ENCODE data around the gene PDE6C. TPM values are rescaled to one million over a fixed set of nuclear protein-coding genes. Genes with fewer than 3 reads are reported as not detected.

The PDE6C gene
- total and polyA plus RNA-seq, 3 donors from 2014 or later: 0.09 TPM; not detected in 2

DNA sequence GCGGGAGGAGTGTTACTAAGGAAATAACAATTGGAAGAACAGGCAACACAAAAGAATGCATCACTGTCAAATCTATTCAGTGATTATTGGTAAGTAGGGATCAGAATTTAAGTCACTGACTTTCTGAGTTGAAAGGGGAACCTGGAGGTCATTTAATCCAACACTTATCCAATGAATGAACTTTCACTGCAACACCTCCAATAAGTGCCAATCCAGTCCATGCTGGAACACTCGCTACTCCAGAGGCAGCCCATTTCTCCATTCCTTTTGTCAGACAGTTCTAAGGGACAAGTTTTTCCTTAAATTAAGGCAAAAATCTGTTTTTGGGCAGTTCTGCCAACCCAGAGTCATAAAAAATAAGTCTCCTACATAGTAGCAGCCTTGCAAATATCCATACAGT lies 60.6 kb downstream of the PDE6C start:
- WGBS, 2 donors: 77 to 84% methylated on average over 2 of the region's 2 CpGs
- Histone ChIP-seq H3K4me1 (no peaks in the 10 kb centered on the region), H3K27ac (no peak overlapping the region), H3K36me3 (ENCODE audit: low read depth, missing control alignments) (no peaks in the 10 kb centered on the region), H3K27me3 (no peaks in the 10 kb centered on the region), H3K4me3 (no peak overlapping the region), H3K9me3 (no peaks in the 10 kb centered on the region)
- TF ChIP-seq POLR2A (IDR thresholded peaks at IDR 0.05): no peak
- TF ChIP-seq, protein P1, sequence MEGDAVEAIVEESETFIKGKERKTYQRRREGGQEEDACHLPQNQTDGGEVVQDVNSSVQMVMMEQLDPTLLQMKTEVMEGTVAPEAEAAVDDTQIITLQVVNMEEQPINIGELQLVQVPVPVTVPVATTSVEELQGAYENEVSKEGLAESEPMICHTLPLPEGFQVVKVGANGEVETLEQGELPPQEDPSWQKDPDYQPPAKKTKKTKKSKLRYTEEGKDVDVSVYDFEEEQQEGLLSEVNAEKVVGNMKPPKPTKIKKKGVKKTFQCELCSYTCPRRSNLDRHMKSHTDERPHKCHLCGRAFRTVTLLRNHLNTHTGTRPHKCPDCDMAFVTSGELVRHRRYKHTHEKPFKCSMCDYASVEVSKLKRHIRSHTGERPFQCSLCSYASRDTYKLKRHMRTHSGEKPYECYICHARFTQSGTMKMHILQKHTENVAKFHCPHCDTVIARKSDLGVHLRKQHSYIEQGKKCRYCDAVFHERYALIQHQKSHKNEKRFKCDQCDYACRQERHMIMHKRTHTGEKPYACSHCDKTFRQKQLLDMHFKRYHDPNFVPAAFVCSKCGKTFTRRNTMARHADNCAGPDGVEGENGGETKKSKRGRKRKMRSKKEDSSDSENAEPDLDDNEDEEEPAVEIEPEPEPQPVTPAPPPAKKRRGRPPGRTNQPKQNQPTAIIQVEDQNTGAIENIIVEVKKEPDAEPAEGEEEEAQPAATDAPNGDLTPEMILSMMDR (IDR thresholded peaks at IDR 0.05): no peak
- intact Hi-C loops (cut with DNase I; ENCODE audit: low total_unique reads): no loop called here
- DNase-seq: no peak

DNA sequence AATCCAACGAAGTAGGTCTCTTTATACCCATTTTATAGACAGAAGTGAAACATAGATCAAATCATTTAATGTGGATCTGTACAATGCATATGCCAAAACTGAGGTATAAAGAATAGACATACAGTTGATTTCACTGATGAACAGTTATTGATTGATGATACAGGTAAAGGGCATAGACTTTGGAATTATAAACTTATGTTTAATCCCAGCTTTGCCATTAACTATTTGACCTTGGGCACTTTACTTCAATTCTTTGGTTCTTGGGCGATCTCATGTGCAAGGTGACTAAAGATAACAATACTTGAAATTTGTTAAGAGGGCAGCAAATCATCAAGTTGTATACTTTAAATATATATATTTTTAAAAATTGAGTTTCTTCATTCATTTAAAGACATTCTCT lies 61.5 kb downstream of the PDE6C start:
- DNase-seq: no peak
- Histone ChIP-seq H3K27me3 (no peaks in the 10 kb centered on the region), H3K4me3 (no peak overlapping the region), H3K9me3 (no peaks in the 10 kb centered on the region), H3K27ac (no peak overlapping the region), H3K36me3 (ENCODE audit: low read depth, missing control alignments) (no peaks in the 10 kb centered on the region), H3K4me1 (no peaks in the 10 kb centered on the region)
- TF ChIP-seq, protein P1 (IDR thresholded peaks at IDR 0.05): no peak
- no peak for TF ChIP-seq POLR2A (IDR thresholded peaks at IDR 0.05)
- intact Hi-C loops (cut with DNase I; ENCODE audit: low total_unique reads): no loop called here
- WGBS, 2 donors: 94% methylated on average over 2 of the region's 2 CpGs

DNA sequence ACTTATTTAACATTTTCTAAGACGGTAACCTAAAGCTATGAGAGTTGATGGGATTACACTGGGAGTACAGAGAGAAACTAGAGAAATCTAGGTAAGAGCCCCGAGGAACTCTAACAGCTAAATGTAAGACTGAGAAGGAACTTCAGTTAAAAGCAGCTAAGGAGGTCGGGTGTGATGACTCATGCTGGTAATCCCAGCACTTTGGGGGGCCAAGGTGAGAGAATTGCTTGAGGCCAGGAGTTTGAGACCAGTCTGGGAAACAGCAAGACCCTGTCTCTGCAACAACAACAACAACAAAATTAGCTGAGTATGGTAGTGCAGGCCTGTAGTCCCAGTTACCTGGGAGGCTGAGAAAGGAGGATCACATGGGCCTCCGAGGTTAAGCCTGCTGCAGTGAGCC lies 66.0 kb downstream of the PDE6C start:
- Histone ChIP-seq H3K36me3 (ENCODE audit: low read depth, missing control alignments) (no peaks in the 10 kb centered on the region), H3K9me3 (no peaks in the 10 kb centered on the region), H3K27me3 (no peaks in the 10 kb centered on the region), H3K4me1 (no peaks in the 10 kb centered on the region), H3K27ac (no peak overlapping the region), H3K4me3 (no peak overlapping the region)
- no peak for TF ChIP-seq POLR2A (IDR thresholded peaks at IDR 0.05)
- TF ChIP-seq, protein P1 (IDR thresholded peaks at IDR 0.05): no peak
- no peak for DNase-seq
- intact Hi-C loops (cut with DNase I; ENCODE audit: low total_unique reads): no loop called here
- 88 to 94% methylated on average over 4 of the region's 4 CpGs for WGBS, 2 donors

DNA sequence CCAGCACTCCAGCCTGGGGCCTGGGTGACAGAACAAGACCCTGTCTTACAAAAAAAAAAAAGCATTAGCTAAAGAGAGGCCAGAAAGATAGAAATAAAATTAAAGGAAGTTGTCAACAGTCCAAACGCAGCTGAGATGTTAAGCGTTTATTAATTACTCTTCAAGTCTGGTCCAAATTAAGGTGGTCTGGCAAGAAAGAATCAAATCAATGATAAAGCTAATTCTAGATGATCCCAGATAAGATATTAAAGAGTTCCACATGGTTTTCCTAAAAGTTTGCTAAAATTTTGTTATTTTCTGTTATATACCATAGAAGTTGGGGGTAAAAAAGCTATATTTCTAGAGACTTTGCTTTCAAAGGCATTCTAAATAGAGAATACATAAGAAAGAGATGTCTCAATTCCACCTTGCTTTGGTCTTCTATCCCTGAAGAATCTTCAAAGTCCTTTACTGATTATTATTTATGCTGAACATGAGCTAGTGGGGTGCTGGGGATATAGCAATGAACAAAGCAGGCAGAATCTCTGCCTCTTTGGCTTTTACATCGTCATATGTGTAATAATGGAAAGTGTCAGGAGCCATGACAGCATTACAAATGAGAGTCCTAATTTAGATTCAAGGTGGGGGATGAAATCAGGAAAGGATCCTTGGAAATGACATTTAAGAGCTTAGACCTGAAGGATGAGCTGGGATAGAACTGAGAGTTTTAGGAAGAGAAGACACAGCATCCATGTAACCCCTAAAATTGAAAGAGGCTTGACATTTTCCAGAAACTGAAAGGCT lies 66.7 kb downstream of the PDE6C start:
- H3K27me3 ChIP-seq: no peaks in the 10 kb centered on the region
- H3K27ac ChIP-seq: no peak overlapping the region
- no peak for DNase-seq
- WGBS, 2 donors: 80 to 91% methylated on average over 3 of the region's 3 CpGs
- no peaks in the 10 kb centered on the region for H3K36me3 ChIP-seq (ENCODE audit: low read depth, missing control alignments)
- intact Hi-C loops (cut with DNase I; ENCODE audit: low total_unique reads): no loop called here
- no peaks in the 10 kb centered on the region for H3K9me3 ChIP-seq
- TF ChIP-seq, protein P1 (IDR thresholded peaks at IDR 0.05): no peak
- TF ChIP-seq POLR2A (IDR thresholded peaks at IDR 0.05): no peak
- H3K4me1 ChIP-seq: no peaks in the 10 kb centered on the region
- no peak overlapping the region for H3K4me3 ChIP-seq
